T-helper 2 cell treated with Interferon-gamma antibody and Interleukin-4, amounts not matched to agents 100 ng/mL and 5 ng/mL, for 36 hours (primary cell): ENCODE results near the gene UBE2L3. TPM values are rescaled to one million over a fixed set of nuclear protein-coding genes. Genes with fewer than 3 reads are reported as not detected.
"Not testable (repeated sequence)": the region's sequence is repeated elsewhere in the genome, so short reads cannot be mapped to it uniquely, and the experiment has no call there.

Experiments used
- intact Hi-C: fragments of 100-400 bp; cut with micrococcal nuclease; formaldehyde crosslinking; loops from one replicate; pipeline ENCODE4 v1.15.1; 2023
- total RNA-seq: library from RNA; stranded (reverse); gene quantifications from 2 replicates; pipeline ENCODE4 v1.2.3, GENCODE V29; 2022

The UBE2L3 gene
- total RNA-seq, 1 donor from 2014 or later = 62.7 TPM

DNA sequence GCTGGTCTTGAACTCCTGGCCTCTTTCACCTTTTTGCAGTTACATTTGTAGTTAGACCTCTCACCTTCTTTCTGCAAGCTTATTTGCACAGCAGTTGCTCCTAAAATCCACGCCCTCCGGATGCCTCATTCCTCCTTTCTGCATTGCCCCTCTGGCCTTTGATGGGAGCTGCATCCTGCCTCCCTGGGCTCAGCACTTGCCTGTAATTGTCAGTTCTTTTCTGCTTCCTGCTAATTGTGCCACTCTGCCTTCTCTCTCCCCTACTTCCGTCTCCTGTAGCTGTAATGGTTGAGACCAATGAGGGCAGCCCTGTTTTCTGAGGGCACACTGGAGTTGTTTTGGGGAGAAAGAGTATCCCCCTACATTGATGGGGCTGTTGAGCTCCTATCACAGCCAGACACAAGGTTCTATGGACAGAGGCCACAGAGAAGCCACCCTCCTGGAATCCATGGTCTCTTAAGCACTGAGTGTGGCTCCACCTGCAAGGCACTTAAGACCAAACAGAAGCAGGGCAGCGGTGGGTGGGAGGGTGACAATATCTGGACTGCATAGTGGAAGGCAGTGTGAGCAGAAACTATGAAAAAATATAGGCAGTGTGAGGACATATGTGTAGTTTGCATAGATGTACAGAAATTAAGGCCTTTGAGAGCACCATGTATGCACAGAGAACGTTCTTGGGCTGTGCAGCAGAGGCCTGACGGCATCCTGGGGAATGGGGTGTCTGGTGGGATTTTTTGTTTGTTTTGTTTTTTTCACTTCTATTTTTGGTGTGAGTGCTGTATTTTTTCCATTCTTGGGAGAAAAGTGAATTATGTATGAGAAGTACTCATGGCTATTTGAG lies 31.8 kb downstream of the UBE2L3 start:
- intact Hi-C loops = no loop called here

DNA sequence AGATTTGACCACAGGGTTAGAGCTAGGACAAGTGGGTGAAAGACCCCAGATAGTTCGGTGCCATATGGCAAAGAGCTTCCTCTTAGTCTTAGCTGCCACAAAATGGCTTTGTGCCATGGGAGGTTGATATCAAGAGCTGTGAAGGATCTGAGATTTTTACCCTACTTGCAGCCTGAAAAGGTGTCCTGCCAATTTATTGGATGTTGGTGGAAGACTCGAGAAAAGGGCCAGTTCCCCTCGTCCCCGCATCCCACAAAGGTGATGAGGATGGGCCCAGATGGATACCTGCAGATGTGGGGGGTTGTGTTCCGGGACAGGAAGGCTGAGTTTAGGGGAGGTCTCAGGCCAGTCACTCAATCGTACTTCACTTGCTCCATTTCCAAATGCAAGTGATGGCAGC lies 35.1 kb downstream of the UBE2L3 start:
- intact Hi-C loops = no loop called here

DNA sequence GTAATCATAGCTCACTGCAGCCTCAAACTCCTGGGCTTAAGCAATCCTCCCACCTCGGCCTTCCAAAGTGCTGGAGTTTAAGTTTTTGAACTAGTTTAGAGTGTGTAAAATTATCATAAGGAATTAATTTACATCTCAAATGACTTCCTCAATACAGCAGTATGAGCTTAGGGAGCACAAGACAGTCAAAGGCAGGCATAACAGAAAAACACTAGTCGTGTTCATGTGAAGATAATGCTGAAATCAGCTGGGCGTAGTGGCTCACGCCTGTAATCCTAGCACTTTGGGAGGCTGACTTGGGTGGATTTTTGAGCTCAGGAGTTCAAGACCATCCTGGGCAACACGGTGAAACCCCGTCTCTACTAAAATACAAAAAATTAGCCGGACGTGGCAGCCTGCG lies 36.5 kb downstream of the UBE2L3 start:
- intact Hi-C loops = no loop called here

DNA sequence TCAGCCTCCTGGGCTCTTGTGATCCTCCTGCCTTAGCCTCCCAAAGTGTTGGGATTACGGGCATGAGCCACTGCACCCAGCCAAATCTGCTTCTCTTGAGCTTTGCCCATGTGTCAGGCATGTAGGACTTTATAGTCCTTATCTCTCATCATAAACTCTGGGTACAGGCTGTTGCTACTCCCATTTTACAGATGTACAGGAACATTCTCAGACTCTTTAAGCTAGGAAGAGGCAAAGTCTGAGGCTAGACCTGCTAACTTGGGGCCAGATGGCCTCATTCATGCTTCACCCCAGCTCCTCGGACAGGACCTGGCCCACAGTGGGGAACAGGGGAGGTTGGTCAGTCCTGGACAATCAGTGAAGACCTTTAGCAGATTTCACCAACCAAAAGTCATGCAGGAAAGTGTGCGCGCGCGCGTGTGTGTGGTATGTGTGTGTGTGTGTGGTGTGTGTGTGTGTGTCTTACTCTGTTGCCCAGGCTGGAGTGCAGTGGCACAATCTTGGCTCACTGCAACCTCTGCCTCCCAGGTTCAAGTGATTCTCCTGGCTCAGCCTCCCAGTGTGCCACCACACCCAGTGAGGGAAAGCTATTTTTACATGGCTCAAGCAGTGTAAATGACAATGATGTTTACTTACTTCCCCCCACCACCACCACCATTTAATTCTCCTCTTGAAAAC lies 38.5 kb downstream of the UBE2L3 start:
- intact Hi-C loops = no loop called here

DNA sequence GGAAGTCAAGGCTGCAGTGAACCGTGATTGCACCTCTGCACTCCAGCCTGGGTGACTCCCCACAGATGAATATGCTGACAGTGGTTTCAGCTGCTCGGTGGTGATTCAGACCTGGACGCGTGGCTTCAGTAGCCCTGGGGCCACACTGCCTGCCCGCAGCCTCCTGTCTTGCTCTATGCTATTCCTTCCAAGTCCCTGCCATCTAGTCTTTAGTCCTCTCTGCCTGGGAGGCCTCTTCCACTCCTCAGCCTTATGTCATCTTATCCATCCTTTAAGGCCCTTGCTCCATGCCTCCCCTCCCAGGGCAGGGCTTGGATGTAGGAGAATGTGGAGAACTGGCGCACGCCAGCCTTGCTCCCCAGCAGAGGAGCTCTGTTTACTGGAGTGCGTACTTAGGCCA lies 39.3 kb downstream of the UBE2L3 start:
- intact Hi-C loops = no loop called here

DNA sequence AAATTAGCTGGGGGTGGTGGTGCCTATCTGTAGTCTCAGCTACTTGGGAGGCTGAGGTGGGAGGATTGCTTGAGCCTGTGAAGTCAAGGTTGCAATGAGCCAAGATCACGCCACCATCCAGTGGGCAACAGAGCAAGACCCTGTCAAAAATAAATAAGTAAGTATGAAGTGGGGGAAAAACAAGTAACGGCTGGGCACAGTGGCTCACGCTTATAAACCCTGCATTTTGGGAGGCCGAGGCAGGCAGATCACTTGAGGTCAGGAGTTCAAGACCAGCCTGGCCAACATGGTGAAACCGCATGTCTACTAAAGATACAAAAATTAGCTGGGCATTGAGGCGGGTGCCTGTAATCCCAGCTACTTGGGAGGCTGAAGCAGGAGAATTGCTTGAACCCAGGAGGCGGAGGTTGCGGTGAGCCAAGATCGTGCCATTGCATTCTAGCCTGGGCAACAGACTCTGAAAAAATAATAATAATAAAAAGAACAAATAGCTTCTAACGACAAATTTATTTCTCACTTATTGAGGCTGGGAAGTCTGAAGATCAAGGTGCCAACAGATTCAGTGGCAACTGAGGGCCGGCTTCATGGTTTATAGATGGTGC lies 42.1 kb downstream of the UBE2L3 start:
- intact Hi-C loops = not testable (repeated sequence)

DNA sequence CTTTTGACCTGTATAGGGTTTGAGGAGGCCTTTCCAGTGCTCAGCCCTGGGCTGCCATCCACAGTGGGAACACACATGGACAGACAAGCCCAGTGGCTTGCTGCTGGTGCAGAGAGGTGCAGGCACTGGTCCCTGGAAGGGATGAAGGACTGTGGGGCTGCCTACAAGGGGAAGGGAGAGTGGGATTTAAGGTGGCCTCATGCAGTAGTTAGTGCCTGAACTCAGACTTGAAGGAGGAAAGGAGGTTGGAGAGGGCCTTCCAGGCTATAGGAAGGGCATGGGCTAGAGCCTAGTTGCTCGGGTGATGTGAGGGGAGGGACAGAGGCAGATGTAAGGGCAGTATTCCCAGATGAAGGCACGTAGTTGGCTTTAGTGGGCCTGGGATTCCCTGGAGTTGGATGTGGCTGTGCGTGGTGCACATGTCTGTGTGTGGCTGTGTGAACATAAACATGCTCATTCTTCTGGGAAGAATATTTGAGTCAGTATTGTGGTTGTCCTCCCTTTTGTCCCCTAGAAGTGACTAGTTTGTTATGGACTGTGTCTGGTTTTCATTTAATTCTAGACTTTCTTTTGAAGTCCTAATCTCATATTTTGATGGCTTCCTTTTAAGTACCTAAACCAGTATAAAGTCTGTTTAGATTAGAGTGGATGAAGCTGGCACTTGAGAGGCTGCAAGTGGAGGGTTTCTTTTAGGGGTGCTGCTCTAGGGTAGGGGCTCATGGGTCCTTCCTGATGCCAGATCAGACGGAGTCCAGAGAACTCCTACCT lies 43.9 kb downstream of the UBE2L3 start:
- intact Hi-C loops = no loop called here

DNA sequence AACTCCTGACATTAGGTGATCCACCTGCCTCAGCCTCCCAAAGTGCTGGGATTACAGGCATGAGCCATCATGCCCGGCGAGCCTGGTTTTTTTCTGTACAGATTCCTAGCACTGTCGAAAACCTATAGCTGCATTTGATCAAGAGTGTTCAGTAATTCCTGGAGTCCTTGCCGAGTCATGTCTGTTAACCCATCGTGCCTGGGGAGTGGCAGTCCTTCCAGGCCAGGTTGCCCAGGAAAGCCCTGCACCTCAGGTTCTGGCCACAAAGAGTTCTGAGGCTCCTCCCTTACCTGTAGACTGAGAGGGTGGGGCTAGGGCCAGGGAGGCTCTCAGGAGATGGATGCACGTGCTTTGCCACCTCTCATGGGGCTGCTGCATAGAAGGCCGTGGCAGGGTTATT lies 45.3 kb downstream of the UBE2L3 start:
- intact Hi-C loops = no loop called here

DNA sequence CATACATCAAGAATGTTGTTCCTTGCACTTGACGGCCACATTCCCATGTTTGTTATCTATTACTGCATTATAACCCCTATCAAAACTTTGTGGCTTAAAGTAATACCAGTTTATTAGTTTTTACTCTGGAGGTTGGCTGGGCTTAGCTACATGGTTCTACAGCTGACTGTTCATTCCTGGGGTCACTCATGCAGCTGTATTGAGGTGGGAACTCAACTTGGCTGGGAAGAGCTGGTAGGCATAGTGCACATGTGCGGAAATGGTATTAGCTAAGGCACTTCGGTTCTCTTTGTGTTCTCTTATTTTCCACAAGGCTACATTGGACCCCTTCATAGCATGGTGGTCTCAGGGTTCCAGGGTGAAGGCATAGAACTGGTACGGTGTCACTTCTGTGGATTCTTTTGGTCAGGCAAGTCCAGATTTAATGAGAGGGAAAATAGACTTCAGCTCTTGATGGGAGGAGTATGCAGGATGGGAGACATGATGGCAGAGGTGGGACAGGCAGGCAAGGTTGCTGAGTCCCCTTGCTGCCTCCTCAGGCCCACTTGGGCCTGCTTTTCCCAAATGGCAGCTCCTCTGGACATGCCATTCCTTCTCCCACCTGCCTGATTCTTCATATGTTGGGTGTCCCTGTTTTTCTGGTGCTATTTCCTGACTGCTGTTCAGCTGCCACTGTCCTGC lies 46.2 kb downstream of the UBE2L3 start:
- intact Hi-C loops = no loop called here

DNA sequence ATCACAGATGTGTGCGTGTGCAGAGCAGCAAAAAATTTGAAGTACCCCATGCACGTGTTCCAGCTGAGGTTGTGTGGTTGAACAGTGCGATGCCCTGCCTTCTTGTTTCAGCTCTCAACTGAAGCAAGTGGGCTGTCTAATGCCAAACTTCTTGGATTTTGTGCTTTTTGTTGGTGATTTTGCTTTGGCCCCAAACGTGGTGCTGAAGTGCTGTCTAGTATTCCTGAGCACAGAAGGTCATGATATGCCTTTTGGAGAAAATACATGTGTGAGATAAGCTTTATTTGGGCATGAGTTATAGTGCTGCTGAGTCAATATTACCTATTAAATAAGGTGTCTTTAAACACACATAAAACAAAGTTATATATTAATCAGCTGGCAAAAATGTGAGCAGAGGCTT lies 48.2 kb downstream of the UBE2L3 start:
- intact Hi-C loops = no loop called here

DNA sequence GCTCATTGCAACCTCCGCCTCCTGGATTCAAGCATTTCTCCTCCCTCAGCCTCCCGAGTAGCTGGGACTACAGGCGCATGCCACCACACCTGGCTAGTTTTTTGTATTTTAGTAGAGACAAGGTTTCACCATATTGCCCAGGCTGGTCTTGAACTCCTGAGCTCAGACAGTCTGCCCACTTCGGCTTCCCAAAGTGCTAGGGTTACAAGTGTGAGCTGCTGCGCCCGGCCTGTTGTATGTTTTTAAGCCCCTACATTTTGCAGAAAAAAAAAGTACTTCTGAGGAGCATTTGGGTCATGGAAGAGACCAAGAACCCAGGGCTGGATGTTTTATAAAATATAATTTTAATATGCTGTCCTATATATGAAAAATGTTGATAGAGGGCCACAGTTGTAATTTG lies 49.8 kb downstream of the UBE2L3 start:
- intact Hi-C loops = not testable (repeated sequence)

DNA sequence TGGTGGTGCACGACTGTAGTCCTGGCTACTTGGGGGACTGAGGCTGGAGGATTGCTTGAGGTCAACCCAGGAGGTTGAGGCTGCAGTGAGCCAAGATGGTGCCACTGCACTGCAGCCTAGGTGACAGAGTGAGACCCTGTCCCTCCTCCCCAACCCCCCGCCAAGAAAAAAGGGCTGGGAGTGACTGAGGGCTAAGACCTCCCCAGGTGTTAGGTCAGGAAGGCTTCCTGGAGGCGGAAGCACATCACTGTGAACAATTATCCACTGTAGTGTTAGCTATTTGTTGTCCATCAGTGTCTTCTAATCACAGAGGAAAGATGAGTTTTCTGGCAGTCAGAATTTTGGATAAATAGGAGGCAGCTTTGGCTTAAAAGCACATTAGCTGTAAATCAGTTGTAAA lies 53.5 kb downstream of the UBE2L3 start:
- intact Hi-C loops = no loop called here

DNA sequence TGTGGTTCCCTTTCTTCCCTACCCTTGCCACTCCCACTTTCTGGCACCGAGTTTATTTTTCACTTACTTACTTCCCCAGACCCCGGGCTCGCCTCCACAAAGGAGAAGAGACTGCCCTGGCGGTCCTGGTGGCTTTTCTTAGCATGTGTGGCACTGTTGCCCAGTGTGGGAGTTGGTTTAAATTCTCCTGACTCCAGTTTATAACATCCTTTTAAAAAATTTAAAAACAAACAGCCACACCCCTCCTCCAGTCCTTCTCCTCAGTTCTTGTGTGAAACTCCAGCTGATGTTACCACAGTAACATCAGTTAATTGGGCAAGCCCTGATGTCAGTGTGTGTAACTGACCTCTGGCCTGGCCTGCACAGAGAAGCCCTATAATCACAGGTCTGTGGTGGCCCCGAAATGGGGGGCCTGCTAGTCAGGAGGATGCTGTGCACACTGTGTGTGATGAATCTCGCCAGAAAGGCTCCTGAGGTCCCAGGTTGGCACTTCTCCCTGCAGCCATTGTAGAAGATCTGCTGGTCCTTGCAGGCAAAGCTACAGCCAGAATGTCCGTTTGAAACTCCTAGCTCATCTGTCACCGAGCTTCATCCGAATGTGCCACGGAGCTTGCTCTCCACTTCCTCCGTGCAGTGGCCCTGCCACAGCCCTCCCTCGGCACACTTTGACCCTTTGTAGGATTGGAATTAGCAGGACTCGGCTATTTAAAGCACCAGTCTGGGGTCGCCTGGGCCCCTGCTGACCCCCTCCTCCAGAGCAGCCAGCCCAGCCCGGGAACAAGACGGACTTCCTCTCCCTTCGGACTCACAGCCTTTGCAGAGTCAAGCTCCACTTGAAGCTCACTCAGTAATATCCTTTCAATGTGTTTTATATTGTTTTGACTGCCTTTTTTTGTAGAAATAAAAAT lies 54.8 kb downstream of the UBE2L3 start:
- intact Hi-C loops = no loop called here

DNA sequence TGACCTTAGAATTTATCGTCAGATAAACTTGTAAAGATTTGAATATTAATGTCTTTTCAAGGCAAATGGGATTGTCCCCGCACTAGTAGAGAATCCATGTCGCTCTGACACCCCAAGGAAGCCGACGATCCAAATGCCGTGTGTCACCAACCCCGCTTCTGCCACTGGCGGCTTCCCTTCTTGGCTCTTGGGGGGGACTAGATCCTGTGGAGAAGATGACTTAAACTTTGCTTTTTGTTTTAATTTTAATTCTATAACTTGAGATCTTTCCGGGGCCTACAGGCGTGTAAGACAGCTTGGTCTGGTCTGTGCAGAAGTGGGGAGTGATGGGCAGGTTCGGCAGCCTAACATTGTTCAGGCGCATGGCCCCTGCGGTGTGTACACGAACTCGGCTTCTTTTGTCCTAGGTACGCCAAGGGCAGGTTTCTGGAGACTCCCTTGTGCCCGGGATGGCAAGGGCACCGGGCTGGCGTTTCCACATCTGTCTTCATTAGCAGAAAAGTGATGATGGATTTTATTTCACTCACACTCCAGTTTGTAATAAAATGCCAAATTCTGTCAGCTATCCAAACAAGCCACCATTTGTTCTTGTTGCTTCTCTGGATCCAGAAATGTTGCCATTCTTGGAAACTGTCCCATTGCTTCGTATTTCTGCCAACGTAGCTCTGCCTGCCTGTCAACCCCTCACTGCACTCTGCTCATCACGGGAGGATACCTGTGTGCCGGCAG lies 55.6 kb downstream of the UBE2L3 start:
- intact Hi-C loops = no loop called here

DNA sequence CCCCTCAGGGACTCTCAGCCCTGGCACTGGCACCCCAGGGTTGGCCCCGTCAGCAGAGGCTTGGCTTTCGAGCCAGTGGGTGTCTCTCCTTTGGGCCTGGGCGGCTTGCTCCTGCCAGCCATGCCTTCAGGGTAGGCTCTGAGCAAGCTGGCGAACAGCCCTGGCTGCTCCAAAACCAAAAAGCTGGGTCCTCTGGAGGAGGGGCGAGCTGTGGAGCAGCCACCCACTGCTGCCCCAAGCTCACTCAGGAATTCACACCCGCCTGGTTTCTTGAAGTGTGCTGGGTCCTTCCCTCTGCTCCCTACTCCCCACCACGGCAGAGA lies 56.1 kb downstream of the UBE2L3 start:
- intact Hi-C loops = no loop called here

DNA sequence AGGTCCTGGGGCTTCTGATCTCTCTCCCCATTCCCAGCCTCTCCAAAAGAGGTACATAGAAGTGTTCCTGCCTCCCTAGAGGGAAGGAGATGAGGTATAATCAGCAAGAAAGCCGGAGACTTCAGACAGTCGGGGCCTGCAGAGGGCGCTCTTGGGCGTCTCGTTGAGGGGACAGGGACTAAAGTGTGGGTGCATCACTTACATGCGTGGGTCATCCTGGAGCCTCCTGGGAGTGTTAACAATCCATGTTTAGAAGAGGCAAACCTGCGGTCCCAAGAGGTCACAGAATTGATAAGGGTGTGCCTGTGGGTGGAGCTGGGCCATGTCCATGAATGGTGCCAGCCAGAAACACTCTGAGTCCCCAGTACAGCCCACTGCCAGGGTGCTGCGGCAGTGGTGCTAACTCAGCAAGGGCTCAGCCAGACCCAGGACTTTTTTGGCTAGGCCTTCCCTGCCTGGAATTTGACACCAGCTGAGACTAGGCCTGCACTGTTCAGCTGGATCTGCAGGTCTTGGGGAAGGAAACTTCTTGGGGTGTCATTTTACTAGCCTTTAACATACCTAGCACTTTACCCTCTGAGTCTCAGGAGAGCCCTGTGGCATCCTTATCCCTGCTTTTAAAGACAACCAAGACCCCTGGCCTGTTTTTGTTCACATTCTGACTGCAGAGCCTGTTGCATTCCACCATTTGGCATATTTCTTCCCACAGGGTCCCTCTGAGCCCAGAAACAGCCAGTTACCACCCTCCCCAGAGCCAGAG lies 56.8 kb downstream of the UBE2L3 start:
- intact Hi-C loops = no loop called here

DNA sequence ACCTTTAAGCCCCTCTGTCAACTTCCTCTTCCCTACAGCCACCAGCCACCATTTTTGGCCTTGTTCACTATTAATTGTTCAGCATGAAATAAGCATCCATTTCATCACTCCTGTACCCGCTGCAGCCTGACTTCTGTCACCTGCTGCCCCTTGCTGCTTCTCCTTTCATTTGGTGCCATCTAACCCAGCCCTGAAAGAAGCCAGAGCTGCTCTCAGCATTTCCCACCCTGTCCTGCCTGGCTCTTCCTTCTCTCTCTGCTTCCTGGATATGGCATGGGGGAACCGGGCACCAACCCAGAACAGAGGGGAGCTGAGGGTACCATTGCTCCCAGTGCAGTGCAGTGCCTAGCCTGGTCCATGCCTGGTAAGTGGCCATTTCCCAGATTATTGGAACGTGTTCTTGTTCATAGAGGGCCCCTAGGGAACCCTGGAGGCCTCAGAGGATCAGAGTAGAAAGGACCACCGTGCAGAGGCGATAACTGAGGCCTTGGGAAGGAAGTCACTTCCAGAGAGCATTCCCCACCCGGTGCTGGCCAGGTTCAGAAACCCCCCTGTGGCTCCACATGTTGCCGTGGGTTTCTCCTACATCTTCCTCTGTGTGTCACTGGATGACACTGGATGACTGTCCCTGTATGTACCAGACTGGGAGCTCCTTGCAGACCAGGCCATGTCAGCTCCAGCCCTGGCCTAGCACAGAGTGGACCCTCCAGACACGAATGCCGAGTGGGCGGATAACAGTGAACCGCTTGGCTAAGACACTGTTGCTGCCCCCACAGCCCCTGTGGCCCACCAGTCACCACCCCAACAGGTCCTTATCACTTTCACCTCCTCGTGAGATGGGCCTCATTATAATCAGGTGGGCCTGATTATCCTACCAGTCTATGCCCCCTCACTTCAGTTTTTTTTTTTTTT lies 57.6 kb downstream of the UBE2L3 start:
- intact Hi-C loops = no loop called here
